ENCODE results near the gene KCND2. TPM values are rescaled to one million over a fixed set of nuclear protein-coding genes. Genes with fewer than 3 reads are reported as not detected.
"Not testable (repeated sequence)": the region's sequence is repeated elsewhere in the genome, so short reads cannot be mapped to it uniquely, and the experiment has no call there.

Gene KCND2
- total RNA-seq, 1 experiment from 2014 or later, result not detected

DNA sequence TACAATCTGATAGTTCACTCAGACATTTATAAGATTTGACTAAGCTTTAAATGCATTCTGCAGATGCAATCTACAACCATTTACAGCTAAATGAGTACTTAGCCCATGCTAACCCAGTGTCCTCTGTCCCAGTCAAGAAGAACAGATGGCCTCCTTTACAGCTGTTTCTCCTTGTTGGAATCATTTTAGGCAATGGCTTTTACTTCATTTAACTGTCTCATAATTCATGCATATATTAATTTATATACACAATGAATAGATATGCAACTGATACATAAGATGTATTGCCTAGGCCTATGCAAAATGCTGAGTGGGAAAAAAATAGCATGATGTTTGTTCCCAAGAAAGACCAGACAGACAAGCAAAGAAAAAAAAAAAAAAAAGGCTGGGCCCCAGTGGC lies 502.8 kb downstream of the KCND2 start:
- Histone ChIP-seq H3K27ac (no peak overlapping the region), H3K4me3 (no peak overlapping the region), H3K9me3 (replicated peaks) (no peaks in the 10 kb centered on the region), H3K4me1 (replicated peaks) (no peaks in the 10 kb centered on the region), H3K27me3 (replicated peaks) (peaks cover 11% of the 10 kb centered on the region; the same call in 1 of the 2 replicates), H3K36me3 (no peaks in the 10 kb centered on the region)
- DNase-seq (ENCODE audit: low read depth in 1 of 2, low spot score in 2 of 2), result no peak

DNA sequence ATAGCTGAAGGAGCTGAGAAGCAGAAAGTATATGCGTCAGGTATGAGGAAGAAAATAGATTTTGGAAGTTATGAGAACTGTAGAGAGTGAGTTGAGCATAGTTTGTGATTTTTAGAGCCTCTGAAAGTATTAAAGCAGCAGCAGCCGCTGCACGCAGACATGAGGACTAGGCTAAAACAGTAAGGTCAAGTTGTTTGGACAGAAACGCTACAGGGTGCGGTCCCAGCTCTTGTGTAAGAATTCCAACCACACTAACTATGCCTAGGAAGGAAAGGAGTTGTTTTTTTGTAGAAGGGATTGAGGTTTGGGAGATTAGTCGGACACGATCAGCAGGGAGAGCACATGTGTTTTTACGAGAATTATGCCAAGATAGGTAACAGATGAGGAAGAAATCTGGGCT lies 506.1 kb downstream of the KCND2 start:
- not testable (repeated sequence) for DNase-seq (ENCODE audit: low read depth in 1 of 2, low spot score in 2 of 2); H3K36me3 ChIP-seq; H3K9me3 ChIP-seq (replicated peaks); H3K27ac ChIP-seq; H3K4me1 ChIP-seq (replicated peaks); H3K4me3 ChIP-seq
- peaks cover 12% of the 10 kb centered on the region for H3K27me3 ChIP-seq (replicated peaks)

DNA sequence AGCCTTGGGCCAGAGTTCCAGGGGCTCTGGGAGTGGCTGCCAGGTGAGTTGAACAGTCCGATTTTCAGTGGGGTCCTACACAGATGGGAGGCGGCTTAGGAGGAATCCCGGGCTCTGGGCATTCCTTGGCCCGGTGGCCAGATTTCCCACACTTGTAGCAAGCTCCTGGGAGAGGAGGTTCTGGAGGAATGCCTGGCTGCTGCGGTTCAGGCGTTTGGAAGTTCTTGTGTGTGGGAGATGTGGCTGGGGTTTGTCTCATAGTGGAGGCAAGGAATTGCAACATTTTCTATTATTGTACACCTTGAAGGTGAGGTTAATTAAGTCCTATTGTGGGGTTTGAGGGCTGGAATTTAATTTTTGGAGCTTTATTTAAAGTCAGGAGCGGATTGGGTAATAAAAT lies 507.5 kb downstream of the KCND2 start:
- not testable (repeated sequence) for DNase-seq (ENCODE audit: low read depth in 1 of 2, low spot score in 2 of 2); H3K27ac ChIP-seq; H3K9me3 ChIP-seq (replicated peaks); H3K4me1 ChIP-seq (replicated peaks); H3K27me3 ChIP-seq (replicated peaks); H3K36me3 ChIP-seq; H3K4me3 ChIP-seq

DNA sequence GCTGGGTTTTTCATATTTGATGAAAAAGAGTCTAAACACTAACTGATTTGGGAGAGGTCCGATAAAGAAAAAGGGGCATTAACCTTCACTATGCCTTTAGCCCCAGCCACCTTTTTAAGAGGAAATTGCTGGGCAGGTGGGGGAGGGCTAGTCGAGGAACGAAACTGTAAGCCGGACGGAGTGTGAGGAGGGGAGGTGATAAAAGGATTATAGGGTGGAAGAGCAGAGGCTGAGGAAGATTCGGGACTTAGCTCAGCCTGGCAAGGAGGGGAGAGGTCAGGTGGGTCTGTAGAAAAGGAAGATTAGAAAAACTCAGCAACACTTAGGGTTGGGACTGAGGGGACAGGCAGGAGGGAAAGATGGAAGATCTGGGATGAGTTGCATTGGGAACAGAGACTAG lies 508.0 kb downstream of the KCND2 start:
- DNase-seq (ENCODE audit: low read depth in 1 of 2, low spot score in 2 of 2), result no peak
- Histone ChIP-seq H3K36me3 (no peaks in the 10 kb centered on the region), H3K27me3 (replicated peaks) (peaks cover 8% of the 10 kb centered on the region; the same call in 1 of the 2 replicates), H3K4me3 (no peak overlapping the region), H3K27ac (no peak overlapping the region), H3K9me3 (replicated peaks) (no peaks in the 10 kb centered on the region), H3K4me1 (replicated peaks) (no peaks in the 10 kb centered on the region)

DNA sequence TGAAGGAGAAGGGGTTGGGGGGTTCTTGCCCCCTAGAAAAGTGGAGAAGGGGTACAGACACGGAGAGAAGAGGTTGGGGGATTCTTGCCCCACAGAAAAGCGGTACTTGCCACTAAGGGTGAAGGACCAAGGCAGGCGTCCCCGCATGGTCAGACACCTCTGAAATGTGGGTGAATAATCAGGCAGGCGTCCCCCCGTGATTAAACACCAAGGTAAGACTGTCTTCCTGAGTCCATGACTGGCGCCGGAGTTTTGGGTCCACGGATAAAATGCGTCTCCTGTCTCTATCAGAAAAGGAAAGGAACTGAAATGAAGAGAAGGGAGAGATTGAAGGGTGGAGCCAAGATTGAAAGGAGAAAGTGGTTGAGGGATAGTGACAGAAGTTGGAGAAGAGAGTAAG lies 508.9 kb downstream of the KCND2 start:
- not testable (repeated sequence) for H3K27ac ChIP-seq; H3K36me3 ChIP-seq; H3K4me1 ChIP-seq (replicated peaks); H3K27me3 ChIP-seq (replicated peaks); H3K4me3 ChIP-seq; H3K9me3 ChIP-seq (replicated peaks); DNase-seq (ENCODE audit: low read depth in 1 of 2, low spot score in 2 of 2)

DNA sequence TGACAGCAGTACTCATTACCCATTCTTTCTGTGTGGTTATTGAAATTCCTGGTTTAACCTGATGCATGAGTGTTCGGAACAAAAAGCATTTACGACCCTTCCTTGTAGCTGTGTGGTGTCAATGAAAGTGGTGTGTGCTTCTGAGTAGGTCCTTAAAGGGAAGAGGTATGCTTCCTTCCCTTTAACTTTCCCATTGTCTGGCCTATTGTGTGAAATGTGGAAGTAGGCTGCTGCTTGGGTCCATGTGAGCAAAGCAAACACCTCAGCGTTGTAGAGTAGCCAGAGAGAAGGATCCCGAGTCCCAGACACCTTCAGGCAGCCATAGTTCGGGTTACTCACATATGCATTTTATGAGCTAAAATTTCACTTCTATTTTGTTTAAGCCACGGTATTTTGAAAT lies 510.3 kb downstream of the KCND2 start:
- no peak for DNase-seq (ENCODE audit: low read depth in 1 of 2, low spot score in 2 of 2)
- Histone ChIP-seq H3K36me3 (no peaks in the 10 kb centered on the region), H3K4me3 (no peak overlapping the region), H3K27me3 (replicated peaks) (peaks cover 8% of the 10 kb centered on the region; the same call in 1 of the 2 replicates), H3K4me1 (replicated peaks) (no peaks in the 10 kb centered on the region), H3K9me3 (replicated peaks) (no peaks in the 10 kb centered on the region), H3K27ac (no peak overlapping the region)

DNA sequence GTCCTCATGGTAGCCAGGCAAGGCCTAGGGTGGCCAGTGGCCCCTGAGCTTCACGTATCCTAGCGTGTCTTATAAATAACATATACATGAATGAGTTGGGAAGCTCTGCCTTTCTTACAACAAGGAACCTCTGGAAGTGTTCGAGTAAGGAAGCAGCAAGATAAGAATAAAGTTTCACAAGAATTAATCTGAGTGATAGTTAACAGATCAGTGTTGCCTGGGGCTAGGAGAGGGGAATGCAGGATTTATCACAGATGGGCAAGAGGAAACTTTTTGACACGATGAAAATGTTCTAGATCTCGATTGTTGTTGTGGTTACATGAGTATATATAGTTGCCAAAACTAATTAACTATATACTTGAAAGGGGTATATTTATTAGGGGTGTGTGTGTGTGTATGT lies 510.7 kb downstream of the KCND2 start:
- no peak for DNase-seq (ENCODE audit: low read depth in 1 of 2, low spot score in 2 of 2)
- H3K4me3 ChIP-seq, result no peak overlapping the region
- H3K4me1 ChIP-seq (replicated peaks), result no peaks in the 10 kb centered on the region
- H3K27me3 ChIP-seq (replicated peaks), result peaks cover 8% of the 10 kb centered on the region; the same call in 1 of the 2 replicates
- no peaks in the 10 kb centered on the region for H3K36me3 ChIP-seq
- H3K9me3 ChIP-seq (replicated peaks), result no peaks in the 10 kb centered on the region
- H3K27ac ChIP-seq, result no peak overlapping the region

DNA sequence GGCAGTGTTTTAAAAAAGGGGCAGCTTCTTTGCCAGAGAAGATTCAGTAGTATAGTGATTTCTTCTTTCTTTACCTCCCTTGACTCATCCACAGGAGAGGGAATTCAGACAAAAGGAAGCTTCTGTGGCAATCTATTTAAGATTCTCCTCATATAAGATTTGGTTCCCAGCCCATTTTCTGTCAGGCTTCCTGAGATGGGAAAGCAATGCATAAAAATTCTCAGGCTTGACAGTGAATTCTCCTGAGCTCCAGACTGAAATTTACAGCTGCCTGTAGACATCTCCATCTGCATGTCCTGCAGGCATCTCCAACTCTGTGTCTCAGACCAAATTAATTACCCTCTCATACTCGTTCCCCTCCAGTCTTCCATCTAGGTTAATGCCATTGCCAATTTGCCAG lies 512.1 kb downstream of the KCND2 start:
- no peaks in the 10 kb centered on the region for H3K36me3 ChIP-seq
- no peaks in the 10 kb centered on the region for H3K9me3 ChIP-seq (replicated peaks)
- H3K27me3 ChIP-seq (replicated peaks), result peaks cover 8% of the 10 kb centered on the region; the same call in 1 of the 2 replicates
- no peaks in the 10 kb centered on the region for H3K4me1 ChIP-seq (replicated peaks)
- no peak overlapping the region for H3K27ac ChIP-seq
- no peak overlapping the region for H3K4me3 ChIP-seq
- DNase-seq (ENCODE audit: low read depth in 1 of 2, low spot score in 2 of 2), result no peak

DNA sequence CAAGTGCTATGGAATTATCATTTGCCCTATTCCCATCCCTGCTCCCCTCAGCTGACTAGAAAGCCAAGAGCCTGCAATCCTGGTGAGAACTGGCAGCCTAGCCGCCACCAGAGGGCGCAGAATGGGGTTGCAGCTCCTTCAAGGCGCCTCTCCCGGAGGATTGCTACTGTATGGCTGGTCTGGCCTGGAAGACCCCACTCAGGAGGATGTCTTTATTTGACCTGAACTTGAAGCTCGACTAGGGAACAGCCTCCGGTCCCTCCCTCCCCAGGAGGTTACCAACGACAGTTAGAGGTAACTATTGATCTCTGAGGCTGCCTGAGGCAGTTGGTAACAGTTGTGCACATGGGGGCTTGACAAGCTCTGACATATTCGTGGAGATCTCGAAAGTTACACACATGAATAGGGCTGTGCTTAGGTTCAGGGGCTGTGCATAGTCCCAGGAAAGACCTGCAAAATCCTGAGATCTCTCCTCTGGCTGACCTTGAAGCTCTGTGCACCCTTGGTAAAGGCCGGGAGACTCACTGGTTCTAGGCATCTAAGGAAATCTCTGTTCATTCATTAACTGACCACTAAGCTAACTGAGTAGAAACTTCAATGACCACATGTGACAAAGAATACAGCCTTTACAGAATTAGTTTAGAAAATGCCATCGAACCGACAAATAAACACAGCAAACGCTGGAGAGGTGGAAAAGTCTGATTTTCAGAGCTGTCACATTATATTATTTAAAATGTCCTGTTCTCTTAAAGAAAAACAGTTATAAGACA lies 519.3 kb downstream of the KCND2 start:
- no peak overlapping the region for H3K27ac ChIP-seq
- no peaks in the 10 kb centered on the region; the same call in 1 of the 2 replicates for H3K9me3 ChIP-seq (replicated peaks)
- DNase-seq (ENCODE audit: low read depth in 1 of 2, low spot score in 2 of 2), result peak; percentile 36 to 70
- no peak overlapping the region for H3K4me3 ChIP-seq
- no peaks in the 10 kb centered on the region for H3K4me1 ChIP-seq (replicated peaks)
- H3K36me3 ChIP-seq, result no peaks in the 10 kb centered on the region
- H3K27me3 ChIP-seq (replicated peaks), result peaks cover 5% of the 10 kb centered on the region

DNA sequence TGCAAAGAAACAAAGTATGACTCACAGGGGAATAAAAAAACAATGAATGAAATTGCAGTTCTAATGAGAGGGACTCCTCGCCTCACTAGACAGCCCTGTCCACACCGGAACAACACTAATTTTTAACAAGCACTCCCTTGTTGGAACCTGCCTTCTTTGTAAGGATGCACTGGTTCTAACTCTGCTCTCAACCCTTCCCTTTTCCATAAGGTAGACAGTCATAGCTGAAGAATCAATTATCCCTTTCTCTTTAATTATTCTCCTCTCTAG lies 519.8 kb downstream of the KCND2 start:
- no peak overlapping the region for H3K4me3 ChIP-seq
- H3K4me1 ChIP-seq (replicated peaks), result no peaks in the 10 kb centered on the region
- H3K9me3 ChIP-seq (replicated peaks), result no peaks in the 10 kb centered on the region; the same call in 1 of the 2 replicates
- H3K27ac ChIP-seq, result no peak overlapping the region
- no peaks in the 10 kb centered on the region for H3K36me3 ChIP-seq
- no peak for DNase-seq (ENCODE audit: low read depth in 1 of 2, low spot score in 2 of 2)
- peaks cover 5% of the 10 kb centered on the region for H3K27me3 ChIP-seq (replicated peaks)

DNA sequence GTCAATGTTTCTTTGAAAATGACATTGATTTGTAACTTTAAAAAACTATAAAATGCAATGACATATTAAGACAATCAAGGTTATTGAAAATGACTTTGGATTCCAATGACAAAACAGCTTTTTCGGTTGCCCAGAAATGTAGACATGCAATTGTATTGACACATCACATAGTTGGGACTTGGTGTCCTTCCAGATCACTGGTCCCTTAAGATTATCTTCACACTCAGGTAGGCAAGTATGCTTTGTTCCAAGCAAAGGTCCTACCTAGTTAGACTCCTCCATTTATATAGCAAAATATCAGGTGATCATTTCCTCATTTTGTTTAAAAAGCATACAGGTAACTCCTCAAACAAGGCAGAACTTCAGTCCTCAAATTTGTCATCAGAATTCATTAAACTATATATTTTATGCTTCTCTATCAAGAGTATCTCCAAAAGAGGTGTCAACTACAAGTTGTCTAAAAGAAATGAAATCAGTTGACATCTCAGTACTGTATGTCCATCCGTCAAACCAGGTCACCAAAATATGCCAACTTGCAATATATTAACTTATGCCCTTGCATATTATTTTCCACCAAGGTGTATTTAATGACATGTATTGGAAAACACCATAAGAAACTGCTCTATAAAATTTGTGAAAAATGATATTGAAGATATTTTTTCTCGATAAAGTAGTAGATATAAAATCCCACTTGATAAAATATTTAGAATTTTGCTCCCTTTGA lies 520.4 kb downstream of the KCND2 start:
- Histone ChIP-seq H3K27me3 (replicated peaks) (peaks cover 5% of the 10 kb centered on the region), H3K27ac (no peak overlapping the region), H3K4me1 (replicated peaks) (no peaks in the 10 kb centered on the region), H3K9me3 (replicated peaks) (no peaks in the 10 kb centered on the region; the same call in 1 of the 2 replicates), H3K36me3 (no peaks in the 10 kb centered on the region), H3K4me3 (no peak overlapping the region)
- no peak for DNase-seq (ENCODE audit: low read depth in 1 of 2, low spot score in 2 of 2)

DNA sequence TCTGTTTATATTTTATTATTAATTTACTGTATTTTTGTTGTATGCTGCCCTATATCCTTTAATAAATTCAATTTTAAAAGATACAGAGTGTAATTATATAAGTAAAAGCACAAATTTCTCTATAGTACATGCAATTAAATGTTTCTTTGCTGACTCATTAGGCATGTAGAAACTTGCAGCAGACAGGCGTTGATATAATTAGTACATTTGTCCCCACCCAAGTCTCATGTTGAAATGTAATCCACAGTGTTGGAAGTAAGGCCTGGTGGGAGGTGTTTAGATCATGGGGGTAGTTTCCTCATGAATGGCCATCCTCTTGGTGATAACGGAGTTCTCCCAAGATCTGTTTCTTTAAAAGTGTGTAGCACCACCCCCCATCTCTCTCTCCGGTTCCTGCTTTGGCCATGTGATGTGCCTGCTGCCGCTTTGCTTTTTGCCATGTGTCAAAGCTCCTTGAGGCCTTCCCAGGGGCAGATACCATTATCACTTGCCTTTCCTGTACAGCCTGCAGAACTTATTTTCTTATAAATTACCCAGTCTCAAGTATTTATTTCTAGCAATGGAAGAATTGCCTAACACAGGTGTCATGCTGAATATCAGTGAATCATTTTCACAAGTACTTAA lies 521.2 kb downstream of the KCND2 start:
- Histone ChIP-seq H3K9me3 (replicated peaks) (no peaks in the 10 kb centered on the region; the same call in 1 of the 2 replicates), H3K36me3 (no peaks in the 10 kb centered on the region), H3K27me3 (replicated peaks) (peaks cover 5% of the 10 kb centered on the region), H3K4me3 (no peak overlapping the region), H3K27ac (no peak overlapping the region), H3K4me1 (replicated peaks) (no peaks in the 10 kb centered on the region)
- no peak for DNase-seq (ENCODE audit: low read depth in 1 of 2, low spot score in 2 of 2)

DNA sequence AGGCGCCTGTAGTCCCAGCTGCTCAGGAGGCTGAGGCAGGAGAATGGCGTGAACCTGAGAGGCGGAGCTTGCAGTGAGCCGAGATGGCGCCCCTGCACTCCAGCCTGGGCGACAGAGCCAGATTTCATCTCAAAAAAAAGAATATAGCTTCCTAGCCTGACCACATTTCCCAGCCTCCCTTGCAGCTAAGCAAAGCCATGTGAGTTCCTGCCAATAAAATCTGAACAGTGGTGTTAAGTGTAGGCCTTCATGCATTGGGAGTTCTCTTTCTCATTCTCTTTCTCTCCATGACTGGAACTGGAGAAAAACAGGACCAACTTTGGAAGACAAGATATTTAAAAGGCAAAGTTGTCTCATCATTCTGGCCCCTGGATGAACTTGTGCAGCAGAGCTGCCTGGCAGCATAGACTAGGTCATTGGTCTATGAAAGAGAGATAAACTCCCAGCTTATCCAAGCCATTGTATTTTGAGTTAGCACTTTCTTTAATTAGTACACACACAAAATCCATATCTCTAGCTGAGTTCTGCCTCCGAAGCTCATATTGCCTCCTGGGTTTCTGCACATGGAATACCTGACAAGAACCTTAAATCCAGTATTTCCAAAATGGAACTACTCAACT lies 524.2 kb downstream of the KCND2 start:
- Histone ChIP-seq H3K36me3 (no peaks in the 10 kb centered on the region), H3K27me3 (replicated peaks) (peaks cover 5% of the 10 kb centered on the region), H3K27ac (no peak overlapping the region), H3K4me3 (no peak overlapping the region), H3K9me3 (replicated peaks) (no peaks in the 10 kb centered on the region; the same call in 1 of the 2 replicates), H3K4me1 (replicated peaks) (no peaks in the 10 kb centered on the region)
- DNase-seq (ENCODE audit: low read depth in 1 of 2, low spot score in 2 of 2), result no peak

DNA sequence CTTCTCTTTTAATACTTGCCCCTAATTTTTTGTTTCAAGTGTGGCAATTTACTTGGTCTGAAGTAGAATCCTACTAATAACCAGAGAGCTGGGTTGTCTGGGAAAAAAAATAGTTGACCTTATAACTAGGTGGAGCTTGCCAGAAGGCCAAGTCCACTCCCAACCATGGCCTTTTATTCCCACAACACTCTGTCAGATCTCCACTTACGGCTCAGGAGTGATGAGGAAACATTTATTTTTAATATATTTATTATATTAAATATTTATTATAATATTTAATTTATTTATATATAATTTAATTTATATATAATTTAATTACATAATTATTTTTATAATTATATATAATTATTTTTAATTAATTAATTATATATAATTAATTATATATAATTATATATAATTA lies 526.2 kb downstream of the KCND2 start:
- H3K4me3 ChIP-seq, result no peak overlapping the region
- H3K36me3 ChIP-seq, result no peaks in the 10 kb centered on the region
- H3K27ac ChIP-seq, result no peak overlapping the region

More for the DNA sequence above, 526.2 kb downstream of the KCND2 start:
- Histone ChIP-seq H3K4me1 (replicated peaks) (no peaks in the 10 kb centered on the region), H3K27me3 (replicated peaks) (peaks cover 5% of the 10 kb centered on the region), H3K9me3 (replicated peaks) (no peaks in the 10 kb centered on the region; the same call in 1 of the 2 replicates)
- DNase-seq (ENCODE audit: low read depth in 1 of 2, low spot score in 2 of 2), result no peak
